Smooth muscle cell of the brain vasculature (primary cell): ENCODE measurements around the gene PPP1R7.

Experiments
- DNase-seq: peaks from one replicate; pipeline ENCODE4 v3.0.0-alpha.2; 2012; ENCODE audit warnings: low read depth, low spot score

The PPP1R7 gene

GRCh38 chr2:241228860-241229516, 78.7 kb downstream of the PPP1R7 start:
- DNase-seq = no peak

DNA sequence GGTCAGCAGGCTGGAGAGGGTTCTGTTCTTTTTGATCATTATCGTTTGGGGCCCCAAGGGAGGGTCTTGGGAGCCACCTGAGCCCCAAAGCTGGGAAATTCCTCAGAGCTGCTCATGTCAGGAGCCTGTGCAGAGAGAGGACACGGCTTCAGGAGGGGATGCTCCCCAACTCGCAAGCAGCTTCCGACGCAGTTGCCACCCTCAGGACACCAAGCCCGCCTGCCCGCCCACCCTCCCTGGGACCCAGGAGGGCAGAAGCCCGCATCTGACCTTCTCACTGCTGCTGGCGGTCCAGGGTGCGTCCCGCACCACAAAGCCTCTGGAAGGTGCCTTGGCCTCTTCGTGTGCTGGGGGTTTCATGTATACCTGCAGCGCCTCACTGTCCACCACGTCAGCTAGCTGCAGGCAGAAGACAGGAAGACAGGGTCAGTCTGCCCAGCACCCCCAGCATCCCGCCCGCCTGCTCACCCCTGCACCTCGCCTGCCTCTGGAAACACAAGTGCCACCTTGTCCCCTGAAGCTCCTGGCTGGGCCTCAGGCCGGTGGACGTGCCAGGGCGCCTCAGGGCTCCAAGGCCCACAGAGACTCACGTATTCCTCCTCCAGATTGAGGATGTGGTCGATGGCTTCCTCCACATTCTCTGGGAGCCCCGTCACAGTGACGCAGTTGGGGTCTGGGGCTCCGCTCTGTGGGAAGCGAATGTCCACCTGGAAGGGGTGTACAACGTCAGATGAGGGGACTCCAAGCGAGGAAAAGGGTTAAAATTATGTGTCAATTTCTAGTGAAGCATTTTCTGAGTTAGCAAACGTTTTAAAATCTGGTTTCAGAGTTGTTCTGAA, 79.5 kb downstream of the PPP1R7 start:
- DNase-seq = no peak

DNA sequence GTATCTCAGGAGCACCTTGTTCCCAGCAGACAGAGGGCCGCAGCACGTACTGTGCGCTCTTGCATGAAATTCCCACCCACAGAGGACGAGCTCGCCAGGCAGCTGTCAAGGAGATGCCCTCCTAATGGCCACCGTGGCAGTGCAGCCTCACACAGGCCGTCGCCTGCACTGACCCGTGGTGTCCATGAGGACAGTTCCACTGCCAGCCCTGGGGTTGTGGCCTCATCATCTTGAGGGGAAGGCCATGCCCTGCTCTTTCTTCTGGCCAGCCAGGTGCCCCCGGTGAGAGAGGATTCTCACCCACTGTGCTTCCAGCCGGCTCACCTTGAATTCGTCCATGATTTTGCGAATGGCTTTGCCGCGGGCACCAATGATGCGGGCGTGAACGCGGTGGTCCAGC, 80.2 kb downstream of the PPP1R7 start:
- no peak for DNase-seq

GRCh38 chr2:241232736-241233575, 82.7 kb downstream of the PPP1R7 start:
- no peak for DNase-seq
